NCI-H2227 (cell line): Measurements from ENCODE around the gene CNOT3.

ENCODE experiments used
- DNase-seq: peaks from one replicate; lab custom pipeline; 2025; ENCODE audit not compliant: unreplicated experiment; lab: John Stamatoyannopoulos, UW

The CNOT3 gene

GRCh38 chr19:54121259-54121658, 16.3 kb upstream of the CNOT3 start:
- no peak for DNase-seq

GRCh38 chr19:54123682-54124081, 13.9 kb upstream of the CNOT3 start:
- no peak for DNase-seq

DNA sequence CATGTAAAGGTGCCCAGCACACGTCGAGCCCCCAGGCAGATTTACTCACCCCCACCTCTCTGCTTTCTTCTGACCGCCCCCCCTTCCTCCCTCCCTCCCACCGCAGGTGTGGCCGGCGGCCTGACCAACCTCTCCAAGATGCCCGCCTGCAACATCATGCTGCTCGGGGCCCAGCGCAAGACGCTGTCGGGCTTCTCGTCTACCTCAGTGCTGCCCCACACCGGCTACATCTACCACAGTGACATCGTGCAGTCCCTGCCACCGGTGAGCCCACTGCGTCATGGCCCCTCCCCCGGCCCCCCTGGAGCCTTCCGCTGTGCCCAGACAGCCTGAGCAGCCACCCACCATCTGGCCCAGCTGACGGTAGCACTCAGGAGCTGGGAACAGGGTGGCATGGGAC, 13.2 kb upstream of the CNOT3 start:
- no peak for DNase-seq

DNA sequence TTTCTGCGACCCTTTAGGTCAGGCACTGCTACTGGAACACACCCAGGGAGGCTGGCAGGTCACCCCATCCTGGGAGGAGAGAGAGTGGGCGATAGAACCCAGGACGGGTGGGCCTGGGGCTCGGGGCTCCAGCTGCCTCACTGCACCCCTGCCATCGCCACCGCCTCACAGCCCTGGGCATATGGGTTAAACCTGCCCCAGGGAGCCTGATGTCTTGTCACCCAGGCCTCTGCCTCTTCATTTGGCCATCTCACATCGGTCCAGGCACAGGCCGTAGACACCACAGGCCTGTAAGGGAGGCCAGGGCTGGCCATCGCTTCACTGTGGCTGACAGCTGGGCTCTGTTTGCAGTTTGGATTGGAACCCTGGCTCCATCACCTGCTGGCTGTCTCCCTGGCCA, 11.8 kb upstream of the CNOT3 start:
- DNase-seq = no peak

- no peak for DNase-seq
Observed at GRCh38 chr19:54127688-54128440, 9.7 kb upstream of the CNOT3 start.

DNA sequence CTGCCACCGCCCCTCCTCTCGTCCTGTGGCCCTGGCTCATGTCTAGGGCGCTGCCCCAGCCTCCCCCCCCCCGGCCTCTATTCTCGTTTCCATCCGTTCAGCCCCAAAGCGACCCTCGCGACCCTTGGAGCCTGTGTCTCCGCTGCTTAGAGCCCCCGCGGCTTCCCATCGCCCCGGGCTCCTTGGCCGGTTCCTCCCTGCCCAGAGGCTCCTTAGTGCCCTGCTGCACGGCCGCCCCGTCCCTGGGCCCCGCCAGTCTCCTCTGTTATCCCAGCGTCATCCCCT, 9.2 kb upstream of the CNOT3 start:
- DNase-seq = no peak

DNA sequence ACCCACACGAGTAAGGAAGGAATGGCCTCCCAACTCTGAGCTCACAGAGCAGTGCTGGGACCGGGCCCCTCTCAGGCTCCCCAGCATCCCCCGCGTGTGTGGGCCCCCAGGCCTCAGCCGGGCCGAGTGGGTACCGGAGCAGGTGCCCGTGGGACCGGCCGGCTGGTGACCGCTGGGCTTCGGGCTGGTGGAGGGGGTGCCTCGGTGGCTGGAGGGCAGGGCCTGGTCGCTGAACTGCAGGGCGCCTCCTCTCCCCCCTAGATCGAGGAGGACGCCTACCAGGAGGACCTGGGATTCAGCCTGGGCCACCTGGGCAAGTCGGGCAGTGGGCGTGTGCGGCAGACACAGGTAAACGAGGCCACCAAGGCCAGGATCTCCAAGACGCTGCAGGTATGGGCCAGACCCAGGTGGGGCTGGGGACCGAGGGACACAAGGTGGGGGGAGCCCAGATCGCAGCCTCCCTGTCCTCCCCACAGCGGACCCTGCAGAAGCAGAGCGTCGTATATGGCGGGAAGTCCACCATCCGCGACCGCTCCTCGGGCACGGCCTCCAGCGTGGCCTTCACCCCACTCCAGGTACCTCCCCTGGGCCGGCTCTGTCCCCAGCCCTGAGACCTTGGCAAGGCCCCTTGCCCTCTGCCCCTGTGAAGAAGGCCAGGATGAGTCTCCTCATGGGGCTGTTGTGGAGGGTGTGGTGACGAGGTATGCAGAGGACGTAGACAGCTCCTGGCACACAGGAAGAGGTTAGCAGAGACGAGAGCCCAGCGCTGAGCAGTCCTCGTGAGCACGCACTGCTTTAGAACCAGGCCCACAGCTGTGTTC, 8.6 kb upstream of the CNOT3 start:
- no peak for DNase-seq

DNA sequence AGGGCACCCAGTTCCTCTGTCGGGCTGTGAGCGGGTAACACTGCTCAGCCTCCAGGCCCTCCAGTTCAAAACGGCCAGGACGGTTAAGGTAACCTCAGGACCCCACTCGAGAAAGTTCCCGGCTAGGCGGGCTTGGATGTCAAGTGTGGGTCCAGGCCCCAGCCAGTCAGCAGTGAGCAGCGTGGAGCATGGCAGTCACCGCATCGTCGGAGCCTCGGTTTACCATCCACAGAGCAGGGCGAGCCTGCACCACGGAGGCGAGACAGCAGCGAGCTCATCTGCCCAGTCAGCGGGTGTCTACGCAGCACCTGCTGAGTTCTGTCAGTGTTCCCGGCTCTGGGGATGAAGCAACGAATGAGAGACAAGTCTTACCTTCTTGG, 8.0 kb upstream of the CNOT3 start:
- no peak for DNase-seq

GRCh38 chr19:54133312-54133956, 4.1 kb upstream of the CNOT3 start:
- DNase-seq = peak; percentile 86

DNA sequence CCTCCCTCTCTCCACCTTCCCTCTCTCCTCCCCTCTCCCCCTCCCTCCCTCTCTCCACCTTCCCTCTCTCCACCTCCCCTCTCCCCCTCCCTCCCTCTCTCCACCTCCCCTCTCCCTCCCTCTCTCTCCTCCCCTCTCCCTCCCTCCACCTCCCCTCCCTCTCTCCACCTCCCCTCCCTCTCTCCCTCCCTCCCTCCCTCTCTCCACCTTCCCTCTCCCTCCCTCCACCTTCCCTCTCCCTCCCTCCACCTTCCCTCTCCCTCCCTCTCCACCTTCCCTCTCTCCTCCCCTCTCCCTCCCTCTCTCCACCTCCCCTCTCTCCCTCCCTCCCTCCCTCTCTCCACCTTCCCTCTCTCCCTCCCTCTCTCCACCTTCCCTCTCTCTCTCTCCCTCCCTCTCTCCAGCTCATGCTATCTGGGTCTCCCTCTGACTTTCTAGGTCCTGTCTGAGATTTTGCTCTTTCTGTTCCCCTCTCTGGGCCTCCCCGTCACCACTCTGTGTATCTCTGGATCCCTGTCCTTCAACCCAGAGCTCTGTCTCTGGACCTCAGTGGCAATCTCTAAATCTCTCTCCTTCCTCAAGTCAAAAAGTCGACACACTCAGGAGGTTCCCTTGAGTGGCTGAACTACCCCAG, 3.5 kb upstream of the CNOT3 start:
- no peak for DNase-seq

DNA sequence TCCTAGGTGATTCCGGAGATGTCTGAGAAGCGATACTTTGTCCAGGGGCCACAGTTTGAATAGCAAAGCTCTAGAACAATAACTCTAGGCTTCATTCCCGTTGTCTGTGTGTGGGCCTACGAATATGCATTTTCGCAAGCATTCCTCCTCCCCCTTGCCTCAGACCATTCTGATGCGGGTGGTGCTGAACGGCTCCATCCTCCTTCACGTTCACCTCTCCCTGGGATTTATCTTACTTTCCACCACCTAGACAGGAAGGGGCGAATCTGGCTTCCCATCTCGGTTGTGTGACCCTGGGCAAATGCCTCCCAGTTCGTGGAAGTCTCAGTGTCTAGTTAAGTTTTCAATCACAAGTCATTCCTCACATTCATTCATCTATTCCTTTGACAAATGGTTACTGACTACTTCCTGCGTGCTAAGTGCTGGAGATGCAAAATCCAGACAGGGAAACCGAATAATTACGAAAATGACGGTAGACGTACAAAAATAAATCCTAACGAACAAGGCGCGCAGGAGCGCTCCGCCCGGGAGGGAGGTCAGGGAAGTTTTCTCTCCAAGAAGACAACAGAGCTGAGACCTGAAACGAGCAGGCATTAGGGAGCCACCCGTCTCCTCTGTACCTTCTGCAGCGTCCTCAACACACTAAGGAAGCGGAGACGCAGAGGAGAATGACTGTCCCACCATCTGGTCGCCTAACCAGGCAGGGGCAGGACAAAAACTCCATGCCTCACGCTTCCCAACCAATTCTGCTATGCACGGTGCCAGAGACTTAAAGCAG, 1.3 kb upstream of the CNOT3 start:
- peak; percentile 76 for DNase-seq

- DNase-seq = peak; percentile 100
Observed at GRCh38 chr19:54136864-54137698, 481 bp upstream of the CNOT3 start.

- no peak for DNase-seq
Observed at GRCh38 chr19:54138489-54139256, 1.1 kb downstream of the CNOT3 start.

DNA sequence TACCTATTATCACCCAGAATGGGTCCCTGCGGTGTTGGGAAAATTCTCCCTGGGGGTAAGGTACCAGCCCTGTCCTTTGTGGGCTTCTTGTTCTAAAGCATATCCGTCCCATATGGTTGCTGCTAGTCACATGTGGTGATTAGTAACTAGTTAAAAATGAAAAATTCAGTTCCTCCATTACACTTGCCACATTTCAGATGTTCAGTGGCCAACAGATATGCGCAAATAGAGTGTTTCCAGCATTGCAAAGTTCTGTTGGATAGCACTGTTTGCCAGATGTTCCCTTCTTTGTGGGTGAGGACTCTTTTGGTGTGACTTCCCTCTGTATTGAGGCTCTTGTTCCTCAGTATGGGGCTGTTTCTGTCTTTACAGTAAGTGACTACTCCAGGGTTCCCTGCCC, 3.8 kb downstream of the CNOT3 start:
- DNase-seq = no peak

DNA sequence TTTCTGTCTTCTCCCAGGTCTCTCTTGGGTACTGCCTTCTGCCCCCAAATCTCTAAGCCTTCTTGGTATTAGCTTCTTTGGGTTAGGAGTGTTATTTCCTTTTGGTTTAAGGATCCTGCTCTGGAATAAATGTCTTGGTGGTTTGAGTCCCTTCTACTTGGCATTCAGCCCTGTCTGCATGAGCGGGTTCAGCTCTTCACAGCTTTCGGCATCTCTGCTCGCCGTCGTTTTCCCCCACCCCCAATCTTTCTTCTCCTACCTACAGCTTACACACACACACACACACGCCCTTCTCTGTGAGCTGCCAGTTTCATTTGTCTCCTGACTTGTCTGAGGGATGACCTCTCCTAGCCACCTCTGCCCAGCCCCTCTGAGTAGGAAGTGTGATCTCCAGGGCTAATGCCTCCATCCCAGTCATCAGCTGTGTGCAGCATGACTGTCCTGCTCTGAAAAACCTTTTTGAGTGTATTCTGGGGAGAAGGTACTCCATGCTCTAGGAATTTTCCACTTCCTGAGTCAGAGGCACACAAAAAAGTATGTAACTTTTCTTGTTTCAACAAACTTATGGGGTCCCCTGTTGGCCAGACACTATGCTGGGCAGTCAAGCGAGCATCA, 4.7 kb downstream of the CNOT3 start:
- DNase-seq = no peak

DNA sequence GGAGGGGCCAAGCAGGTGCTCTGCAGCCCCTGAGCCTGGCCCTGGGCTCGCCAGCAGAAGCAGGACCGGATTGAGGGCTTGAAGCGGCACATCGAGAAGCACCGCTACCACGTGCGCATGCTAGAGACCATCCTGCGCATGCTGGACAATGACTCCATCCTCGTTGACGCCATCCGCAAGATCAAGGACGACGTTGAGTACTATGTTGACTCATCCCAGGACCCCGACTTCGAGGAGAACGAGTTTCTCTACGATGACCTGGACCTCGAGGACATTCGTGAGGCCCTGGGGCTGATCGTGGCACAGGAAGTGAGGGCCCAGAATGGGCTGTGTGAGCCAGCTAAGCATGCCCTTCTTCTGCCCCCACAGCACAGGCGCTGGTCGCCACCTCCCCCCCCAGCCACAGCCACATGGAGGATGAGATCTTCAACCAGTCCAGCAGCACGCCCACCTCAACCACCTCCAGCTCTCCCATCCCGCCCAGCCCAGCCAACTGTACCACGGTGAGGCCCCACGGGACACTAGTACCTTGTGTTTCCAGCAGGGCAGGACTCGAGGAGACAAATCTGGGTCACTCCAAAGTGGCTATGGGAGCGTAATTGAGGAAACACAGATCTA, 8.1 kb downstream of the CNOT3 start:
- DNase-seq = no peak

GRCh38 chr19:54147676-54148075, 10.1 kb downstream of the CNOT3 start:
- peak; percentile 87 for DNase-seq

DNA sequence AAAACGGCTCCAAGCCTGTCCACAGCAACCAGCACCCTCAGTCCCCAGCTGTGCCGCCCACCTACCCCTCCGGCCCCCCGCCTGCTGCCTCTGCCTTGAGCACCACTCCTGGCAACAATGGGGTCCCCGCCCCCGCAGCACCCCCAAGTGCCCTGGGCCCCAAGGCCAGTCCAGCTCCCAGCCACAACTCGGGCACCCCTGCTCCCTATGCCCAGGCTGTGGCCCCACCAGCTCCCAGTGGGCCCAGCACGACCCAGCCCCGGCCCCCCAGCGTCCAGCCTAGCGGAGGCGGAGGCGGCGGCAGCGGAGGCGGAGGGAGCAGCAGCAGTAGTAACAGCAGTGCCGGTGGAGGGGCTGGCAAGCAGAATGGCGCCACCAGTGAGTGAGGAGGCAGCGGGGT, 10.6 kb downstream of the CNOT3 start:
- DNase-seq = peak; percentile 71
